NCI-H510A treated with DMSO at 0.1 percent for 48 hours (cell line): ENCODE data around the gene PRSS57.

Source experiments
- DNase-seq: peaks from one replicate; lab custom pipeline; 2025; lab: John Stamatoyannopoulos, UW

PRSS57 gene

GRCh38 chr19:638906-639252 is 56.4 kb downstream of the PRSS57 start:
- no peak for DNase-seq
